ENCODE data around the gene KCNJ11.

GRCh38 chr11:17384002-17384511, 4.4 kb downstream of the KCNJ11 start:
- TF ChIP-seq CTCF (IDR thresholded peaks at IDR 0.05; ENCODE audit: low read length) (peak; percentile 95), EZH2 (IDR thresholded peaks at IDR 0.05; ENCODE audit: borderline replicate concordance, low read length) (no peak)

Data from OCI-LY1 (cell line).